Esophagus squamous epithelium (tissue), 4 donors: ENCODE data around the gene BST1.

Experiments
- CTCF ChIP-seq, 6 experiments: fragments of 450-650 bp in 4 of 6; fragments of 200-600 bp in 2 of 6; sonication (generic) in 2 of 6; IDR thresholded peaks; one replicate each; pipeline ENCODE4 v1.5.1; 2016 to 2019; ENCODE audit warnings: antibody characterized with exemption in 6 of 6, mild to moderate bottlenecking in 4 of 6, moderate library complexity in 4 of 6
- POLR2A ChIP-seq, 4 donors: fragments of 450-650 bp; IDR thresholded peaks; one replicate each; pipeline ENCODE4 v1.6.1; 2017; ENCODE audit warnings: antibody characterized with exemption in 4 of 4, mild to moderate bottlenecking in 4 of 4, moderate library complexity in 3 of 4

- TF ChIP-seq CTCF (IDR thresholded peaks at IDR 0.05) (no peak), POLR2A (IDR thresholded peaks at IDR 0.05) (no peak)
These were observed 25.3 kb upstream of the BST1 start for GRCh38 chr4:15677507-15677988.
